Astrocyte (in vitro differentiated cells and primary cell): ENCODE results near the gene CSMD2. TPM values are rescaled to one million over a fixed set of nuclear protein-coding genes. Genes with fewer than 3 reads are reported as not detected.

ENCODE experiments used
- DNase-seq: peaks from one replicate; pipeline ENCODE4 v3.0.0-alpha.2; 2010; ENCODE audit warnings: low read depth
- FAIRE-seq: peaks from 2 replicates; lab custom pipeline; 2011; peaks lifted over from hg19 to GRCh38; lab: Jason Lieb, UNC
- H2AFZ ChIP-seq: 2 replicates; pipeline ENCODE4 v1.6.0; 2012; ENCODE audit warnings: low read depth, low read length, inconsistent platforms
- H3K27ac ChIP-seq: 2 replicates; pipeline ENCODE4 v1.5.1; 2011; ENCODE audit warnings: low read depth, low read length, inconsistent platforms
- H3K27me3 ChIP-seq: 2 replicates; pipeline ENCODE4 v1.6.0; 2011; ENCODE audit warnings: low read length, inconsistent platforms; ENCODE audit not compliant: insufficient read depth
- H3K36me3 ChIP-seq: 2 replicates; pipeline ENCODE4 v1.5.1; 2011; ENCODE audit warnings: low read length, inconsistent platforms; ENCODE audit not compliant: insufficient read depth
- H3K4me1 ChIP-seq: 2 replicates; pipeline ENCODE4 v1.5.1; 2011; ENCODE audit warnings: low read length, inconsistent platforms; ENCODE audit not compliant: insufficient read depth
- H3K4me2 ChIP-seq: 2 replicates; pipeline ENCODE4 v1.6.0; 2012; ENCODE audit warnings: low read length, inconsistent platforms
- H3K4me3 ChIP-seq: 2 replicates; pipeline ENCODE4 v1.5.1; 2011; ENCODE audit warnings: low read depth, mild to moderate bottlenecking, low read length, inconsistent platforms; ENCODE audit not compliant: insufficient read depth
- H3K79me2 ChIP-seq: 2 replicates; pipeline ENCODE4 v1.6.0; 2012; ENCODE audit warnings: mild to moderate bottlenecking, low read length, inconsistent platforms; ENCODE audit not compliant: insufficient read depth
- H3K9ac ChIP-seq: 2 replicates; pipeline ENCODE4 v1.6.0; 2012; ENCODE audit warnings: mild to moderate bottlenecking, low read length, inconsistent platforms
- H3K9me3 ChIP-seq: 2 replicates; pipeline ENCODE4 v1.5.1; 2012; ENCODE audit warnings: low read depth, mild to moderate bottlenecking, low read length, inconsistent platforms; ENCODE audit not compliant: insufficient read depth
- H4K20me1 ChIP-seq: 2 replicates; pipeline ENCODE4 v1.6.0; 2012; ENCODE audit warnings: low read length, inconsistent platforms; ENCODE audit not compliant: insufficient read depth
- H3K27ac Mint-ChIP-seq: one replicate; pipeline ENCODE4 v1.8.0; 2021; ENCODE audit warnings: mild to moderate bottlenecking, mixed read lengths; ENCODE audit not compliant: unreplicated experiment
- H3K27me3 Mint-ChIP-seq: one replicate; pipeline ENCODE4 v1.8.0; 2021; ENCODE audit warnings: low read depth, mixed read lengths; ENCODE audit not compliant: unreplicated experiment
- H3K36me3 Mint-ChIP-seq: one replicate; pipeline ENCODE4 v1.8.0; 2021; ENCODE audit warnings: low read depth, mixed read lengths; ENCODE audit not compliant: unreplicated experiment
- H3K4me1 Mint-ChIP-seq: one replicate; pipeline ENCODE4 v1.8.0; 2021; ENCODE audit warnings: low read depth, mixed read lengths; ENCODE audit not compliant: unreplicated experiment
- H3K4me3 Mint-ChIP-seq: one replicate; pipeline ENCODE4 v1.8.0; 2021; ENCODE audit warnings: mild to moderate bottlenecking, moderate library complexity, mixed read lengths; ENCODE audit not compliant: unreplicated experiment
- H3K9me3 Mint-ChIP-seq: one replicate; pipeline ENCODE4 v1.8.0; 2021; ENCODE audit warnings: mild to moderate bottlenecking, mixed read lengths; ENCODE audit not compliant: unreplicated experiment
- EZH2 ChIP-seq: IDR thresholded peaks from 2 replicates; pipeline ENCODE4 v1.6.1; 2012; ENCODE audit warnings: mild to moderate bottlenecking, low read length, inconsistent platforms; ENCODE audit not compliant: insufficient read depth
- total RNA-seq: library from RNA; stranded (reverse); gene quantifications from 2 replicates; pipeline ENCODE4 v1.2.1, GENCODE V29; 2021
- TF ChIP-seq, protein P1 (sequence below): IDR thresholded peaks from 2 replicates; pipeline ENCODE4 v1.5.1; 2011; ENCODE audit warnings: low read depth, mild to moderate bottlenecking, inconsistent platforms, low read length, moderate library complexity; ENCODE audit not compliant: insufficient read depth

CSMD2 gene
- total RNA-seq, 1 donor from 2014 or later = 11.1 TPM

- no peak overlapping the region for H3K4me3 Mint-ChIP-seq
- H3K79me2 ChIP-seq = no peaks in the 10 kb centered on the region
- H3K27ac ChIP-seq = no peak overlapping the region
- H3K4me1 Mint-ChIP-seq = no peaks in the 10 kb centered on the region
- no peak for FAIRE-seq
- H3K4me2 ChIP-seq = no peak overlapping the region
- TF ChIP-seq EZH2 = no peak
- TF ChIP-seq, protein P1, sequence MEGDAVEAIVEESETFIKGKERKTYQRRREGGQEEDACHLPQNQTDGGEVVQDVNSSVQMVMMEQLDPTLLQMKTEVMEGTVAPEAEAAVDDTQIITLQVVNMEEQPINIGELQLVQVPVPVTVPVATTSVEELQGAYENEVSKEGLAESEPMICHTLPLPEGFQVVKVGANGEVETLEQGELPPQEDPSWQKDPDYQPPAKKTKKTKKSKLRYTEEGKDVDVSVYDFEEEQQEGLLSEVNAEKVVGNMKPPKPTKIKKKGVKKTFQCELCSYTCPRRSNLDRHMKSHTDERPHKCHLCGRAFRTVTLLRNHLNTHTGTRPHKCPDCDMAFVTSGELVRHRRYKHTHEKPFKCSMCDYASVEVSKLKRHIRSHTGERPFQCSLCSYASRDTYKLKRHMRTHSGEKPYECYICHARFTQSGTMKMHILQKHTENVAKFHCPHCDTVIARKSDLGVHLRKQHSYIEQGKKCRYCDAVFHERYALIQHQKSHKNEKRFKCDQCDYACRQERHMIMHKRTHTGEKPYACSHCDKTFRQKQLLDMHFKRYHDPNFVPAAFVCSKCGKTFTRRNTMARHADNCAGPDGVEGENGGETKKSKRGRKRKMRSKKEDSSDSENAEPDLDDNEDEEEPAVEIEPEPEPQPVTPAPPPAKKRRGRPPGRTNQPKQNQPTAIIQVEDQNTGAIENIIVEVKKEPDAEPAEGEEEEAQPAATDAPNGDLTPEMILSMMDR = no peak
- no peaks in the 10 kb centered on the region for H3K9me3 ChIP-seq
- H3K27ac Mint-ChIP-seq = no peak overlapping the region
- peaks cover 10% of the 10 kb centered on the region for H3K27me3 Mint-ChIP-seq
- no peak overlapping the region for H3K4me3 ChIP-seq
- no peaks in the 10 kb centered on the region for H3K27me3 ChIP-seq
- H3K9me3 Mint-ChIP-seq = peaks cover 3% of the 10 kb centered on the region
- no peaks in the 10 kb centered on the region for H3K4me1 ChIP-seq
- no peak overlapping the region for H2AFZ ChIP-seq
- no peak for DNase-seq
- H3K36me3 Mint-ChIP-seq = peaks cover 19% of the 10 kb centered on the region
- H4K20me1 ChIP-seq = no peaks in the 10 kb centered on the region
- H3K36me3 ChIP-seq = no peaks in the 10 kb centered on the region
- H3K9ac ChIP-seq = no peak overlapping the region
Observed at GRCh38 chr1:33524586-33524985, 640.4 kb downstream of the CSMD2 start.

DNA sequence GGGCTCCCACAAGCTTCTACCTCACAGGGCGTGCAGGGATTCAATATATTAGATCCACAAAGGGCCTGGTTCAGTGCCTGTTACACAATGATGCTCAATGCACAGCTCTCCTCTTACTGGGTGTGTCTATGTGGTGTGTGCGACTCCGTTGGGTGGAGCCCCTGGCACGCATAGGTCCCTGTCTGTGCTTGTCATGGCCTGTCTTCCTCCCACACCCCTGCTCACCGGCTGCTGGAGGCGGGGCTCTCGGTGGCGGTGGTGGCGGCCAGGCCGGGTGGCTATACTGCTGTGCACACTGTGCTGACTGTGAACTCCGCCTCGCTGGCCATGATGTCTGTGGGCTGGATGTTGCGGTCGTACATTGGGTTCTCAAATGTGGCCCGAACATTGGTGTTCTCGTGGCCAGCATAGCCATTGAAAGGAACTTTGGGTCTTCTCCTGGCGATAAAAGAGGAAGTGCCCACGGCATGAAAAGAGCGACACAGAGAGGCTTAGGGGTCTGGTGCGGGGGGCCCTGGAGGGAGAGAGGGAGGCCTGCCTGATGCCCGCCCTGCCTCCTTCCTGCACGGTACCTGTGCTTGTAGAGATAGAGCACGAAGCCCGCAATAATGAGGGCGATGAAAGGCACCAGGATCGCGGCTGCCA, 645.7 kb downstream of the CSMD2 start:
- Mint-ChIP-seq H3K27me3 (peaks cover 16% of the 10 kb centered on the region), H3K9me3 (peaks cover 5% of the 10 kb centered on the region), H3K4me1 (no peaks in the 10 kb centered on the region), H3K27ac (no peak overlapping the region), H3K4me3 (no peak overlapping the region), H3K36me3 (peaks cover 18% of the 10 kb centered on the region)
- TF ChIP-seq, protein P1 = no peak
- no peak for TF ChIP-seq EZH2
- FAIRE-seq (no peak), DNase-seq (no peak)
- no peaks in the 10 kb centered on the region for H3K4me1 ChIP-seq
- H3K4me3 ChIP-seq = no peak overlapping the region
- no peaks in the 10 kb centered on the region for H3K9me3 ChIP-seq
- H2AFZ ChIP-seq = no peak overlapping the region
- no peaks in the 10 kb centered on the region for H3K27me3 ChIP-seq
- no peak overlapping the region for H3K4me2 ChIP-seq
- H3K27ac ChIP-seq = no peak overlapping the region
- H3K36me3 ChIP-seq = peaks cover 3% of the 10 kb centered on the region
- no peak overlapping the region for H3K9ac ChIP-seq
- no peaks in the 10 kb centered on the region for H4K20me1 ChIP-seq
- no peaks in the 10 kb centered on the region for H3K79me2 ChIP-seq

- no peak overlapping the region for H3K4me3 ChIP-seq
- Mint-ChIP-seq H3K27ac (no peak overlapping the region), H3K36me3 (peaks cover 15% of the 10 kb centered on the region), H3K27me3 (peaks cover 12% of the 10 kb centered on the region), H3K9me3 (peaks cover 5% of the 10 kb centered on the region), H3K4me3 (no peak overlapping the region), H3K4me1 (no peaks in the 10 kb centered on the region)
- H3K27me3 ChIP-seq = no peaks in the 10 kb centered on the region
- H2AFZ ChIP-seq = no peak overlapping the region
- H3K9ac ChIP-seq = no peak overlapping the region
- H3K79me2 ChIP-seq = no peaks in the 10 kb centered on the region
- no peaks in the 10 kb centered on the region for H3K9me3 ChIP-seq
- FAIRE-seq = no peak
- peaks cover 3% of the 10 kb centered on the region for H3K36me3 ChIP-seq
- DNase-seq = no peak
- H3K4me2 ChIP-seq = no peak overlapping the region
- no peaks in the 10 kb centered on the region for H4K20me1 ChIP-seq
- no peaks in the 10 kb centered on the region for H3K4me1 ChIP-seq
- TF ChIP-seq EZH2 = no peak
- TF ChIP-seq, protein P1 = no peak
- H3K27ac ChIP-seq = no peak overlapping the region
Observed at GRCh38 chr1:33517596-33518250, 647.3 kb downstream of the CSMD2 start.
